Loucy (cell line): ENCODE data around the gene ENTREP3.
"Not testable (repeated sequence)": the region's sequence is repeated elsewhere in the genome, so short reads cannot be mapped to it uniquely, and the experiment has no call there.

Source experiments
- H2AFZ ChIP-seq: fragments of 200-600 bp; sonication (generic); 2 replicates; pipeline ENCODE4 v1.6.0; 2016; ENCODE audit warnings: antibody characterized with exemption, mild to moderate bottlenecking, low read length, moderate library complexity
- H3F3A ChIP-seq: fragments of 200-600 bp; 2 replicates; pipeline ENCODE4 v1.6.0; 2016; ENCODE audit warnings: antibody characterized with exemption, low read depth, mild to moderate bottlenecking
- H3K27me3 ChIP-seq: fragments of 200-600 bp; sonication (generic); 2 replicates; pipeline ENCODE4 v1.6.1; 2014; ENCODE audit warnings: low read length, mild to moderate bottlenecking; ENCODE audit not compliant: insufficient read depth, poor library complexity, severe bottlenecking
- H3K36me3 ChIP-seq: fragments of 200-600 bp; sonication (generic); 2 replicates; pipeline ENCODE4 v1.6.1; 2016; ENCODE audit warnings: low read length; ENCODE audit not compliant: insufficient read depth
- H3K4me1 ChIP-seq: fragments of 200-600 bp; sonication (generic); 2 replicates; pipeline ENCODE4 v1.5.1; 2014; ENCODE audit warnings: low read length, mild to moderate bottlenecking; ENCODE audit not compliant: insufficient read depth, poor library complexity, severe bottlenecking
- H3K4me2 ChIP-seq: fragments of 200-600 bp; sonication (generic); 2 replicates; pipeline ENCODE4 v1.6.0; 2014; ENCODE audit warnings: antibody characterized with exemption, low read length, low read depth, mild to moderate bottlenecking; ENCODE audit not compliant: poor library complexity, severe bottlenecking
- H3K4me3 ChIP-seq: fragments of 200-600 bp; sonication (generic); 2 replicates; pipeline ENCODE4 v1.5.1; 2014; ENCODE audit warnings: low read length, mild to moderate bottlenecking, mixed read lengths; ENCODE audit not compliant: poor library complexity, severe bottlenecking
- H3K79me2 ChIP-seq: fragments of 200-600 bp; sonication (generic); 2 replicates; pipeline ENCODE4 v1.6.1; 2014; ENCODE audit warnings: low read length; ENCODE audit not compliant: insufficient read depth
- H3K9ac ChIP-seq: fragments of 200-600 bp; sonication (generic); 2 replicates; pipeline ENCODE4 v1.6.0; 2014; ENCODE audit warnings: mild to moderate bottlenecking, low read depth, low read length, moderate library complexity; ENCODE audit not compliant: poor library complexity, severe bottlenecking
- H3K9me2 ChIP-seq: fragments of 200-600 bp; sonication (generic); replicated peaks from 2 replicates; pipeline ENCODE4 v1.6.1; 2016; ENCODE audit warnings: low read depth, low read length, mixed read lengths
- H3K9me3 ChIP-seq: fragments of 200-600 bp; sonication (generic); 2 replicates; pipeline ENCODE4 v1.6.1; 2014; ENCODE audit warnings: mild to moderate bottlenecking, antibody characterized with exemption, low read length, low read depth; ENCODE audit not compliant: insufficient read depth
- H4K20me1 ChIP-seq: fragments of 200-600 bp; sonication (generic); 2 replicates; pipeline ENCODE4 v1.6.0; 2014; ENCODE audit warnings: antibody characterized with exemption, low read length, mild to moderate bottlenecking; ENCODE audit not compliant: insufficient read depth, poor library complexity, severe bottlenecking
- EZH2phosphoT487 ChIP-seq: fragments of 200-600 bp; IDR thresholded peaks from 2 replicates; pipeline ENCODE4 v1.6.1; 2018; ENCODE audit warnings: antibody characterized with exemption, mild to moderate bottlenecking, moderate library complexity, borderline replicate concordance
- TF ChIP-seq, protein P1 (sequence below): fragments of 200-600 bp; sonication (generic); conservative IDR thresholded peaks from 2 replicates; pipeline ENCODE4 v1.5.1; 2014; ENCODE audit warnings: mild to moderate bottlenecking, antibody characterized with exemption, low read length

Gene ENTREP3

GRCh38 chr1:155241841-155242264, 13.4 kb downstream of the ENTREP3 start:
- H3K9ac ChIP-seq = peak overlapping the region; percentile 29
- H3K4me2 ChIP-seq = peak overlapping the region; percentile 90
- H3K9me2 ChIP-seq = no peaks in the 10 kb centered on the region
- TF ChIP-seq, protein P1, sequence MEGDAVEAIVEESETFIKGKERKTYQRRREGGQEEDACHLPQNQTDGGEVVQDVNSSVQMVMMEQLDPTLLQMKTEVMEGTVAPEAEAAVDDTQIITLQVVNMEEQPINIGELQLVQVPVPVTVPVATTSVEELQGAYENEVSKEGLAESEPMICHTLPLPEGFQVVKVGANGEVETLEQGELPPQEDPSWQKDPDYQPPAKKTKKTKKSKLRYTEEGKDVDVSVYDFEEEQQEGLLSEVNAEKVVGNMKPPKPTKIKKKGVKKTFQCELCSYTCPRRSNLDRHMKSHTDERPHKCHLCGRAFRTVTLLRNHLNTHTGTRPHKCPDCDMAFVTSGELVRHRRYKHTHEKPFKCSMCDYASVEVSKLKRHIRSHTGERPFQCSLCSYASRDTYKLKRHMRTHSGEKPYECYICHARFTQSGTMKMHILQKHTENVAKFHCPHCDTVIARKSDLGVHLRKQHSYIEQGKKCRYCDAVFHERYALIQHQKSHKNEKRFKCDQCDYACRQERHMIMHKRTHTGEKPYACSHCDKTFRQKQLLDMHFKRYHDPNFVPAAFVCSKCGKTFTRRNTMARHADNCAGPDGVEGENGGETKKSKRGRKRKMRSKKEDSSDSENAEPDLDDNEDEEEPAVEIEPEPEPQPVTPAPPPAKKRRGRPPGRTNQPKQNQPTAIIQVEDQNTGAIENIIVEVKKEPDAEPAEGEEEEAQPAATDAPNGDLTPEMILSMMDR = no peak
- no peak for TF ChIP-seq EZH2phosphoT487
- H4K20me1 ChIP-seq = no peaks in the 10 kb centered on the region
- H3K36me3 ChIP-seq = no peaks in the 10 kb centered on the region
- H3K79me2 ChIP-seq = peaks cover 24% of the 10 kb centered on the region
- no peak overlapping the region for H2AFZ ChIP-seq
- H3K27me3 ChIP-seq = no peaks in the 10 kb centered on the region
- H3K9me3 ChIP-seq = no peaks in the 10 kb centered on the region
- H3K4me3 ChIP-seq = peak overlapping the region; percentile 76
- peaks cover 29% of the 10 kb centered on the region for H3K4me1 ChIP-seq
- H3F3A ChIP-seq = 0 out of 2 replicates have a peak, but pooled peaks cover 4% of the 10 kb centered on the region

DNA sequence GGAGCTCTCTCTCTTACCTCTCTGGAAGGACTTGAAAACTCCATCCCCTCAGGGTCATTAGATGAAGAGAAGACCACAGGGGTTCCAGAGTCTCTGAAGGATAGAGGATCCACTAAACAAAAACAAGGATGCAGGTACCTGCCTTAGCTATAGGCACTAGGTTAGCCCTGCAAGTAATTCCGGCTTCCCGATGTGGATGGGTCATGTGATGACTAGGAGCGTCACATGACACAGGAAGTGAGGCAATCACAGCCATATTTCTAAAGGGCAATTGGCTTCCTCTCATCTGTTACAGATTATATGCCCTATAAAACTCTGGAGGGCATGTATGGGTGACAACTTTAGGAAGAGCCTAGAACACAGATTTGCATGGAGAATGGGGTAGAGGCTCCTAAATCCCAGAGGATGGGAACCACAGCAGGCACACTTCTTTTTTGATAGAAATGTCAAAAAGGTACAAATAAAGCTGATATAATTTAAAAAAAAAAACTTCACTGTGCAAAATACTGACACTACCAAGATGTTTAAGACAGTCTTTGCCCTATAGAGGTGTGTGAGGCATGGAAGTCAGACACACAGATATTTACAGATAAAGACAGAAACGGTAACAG, 14.1 kb downstream of the ENTREP3 start:
- Histone ChIP-seq H3K36me3 (no peaks in the 10 kb centered on the region), H3K9ac (peak overlapping the region; percentile 56), H2AFZ (no peak overlapping the region), H3K9me2 (no peaks in the 10 kb centered on the region), H3K27me3 (no peaks in the 10 kb centered on the region), H3K79me2 (peaks cover 24% of the 10 kb centered on the region), H4K20me1 (no peaks in the 10 kb centered on the region), H3K4me3 (peak overlapping the region; percentile 76), H3K9me3 (no peaks in the 10 kb centered on the region), H3K4me1 (peaks cover 29% of the 10 kb centered on the region), H3K4me2 (peak overlapping the region; percentile 90), H3F3A (0 out of 2 replicates have a peak, but pooled peaks cover 4% of the 10 kb centered on the region)
- TF ChIP-seq EZH2phosphoT487 = no peak
- TF ChIP-seq, protein P1 = no peak

- peaks cover 6% of the 10 kb centered on the region for H3K4me1 ChIP-seq
- H3K9me2 ChIP-seq = no peaks in the 10 kb centered on the region
- no peaks in the 10 kb centered on the region for H3K27me3 ChIP-seq
- TF ChIP-seq, protein P1 = no peak
- no peak for TF ChIP-seq EZH2phosphoT487
- H3K79me2 ChIP-seq = no peaks in the 10 kb centered on the region
- H3K4me3 ChIP-seq = no peak overlapping the region
- H3K9me3 ChIP-seq = no peaks in the 10 kb centered on the region
- H3F3A ChIP-seq = no peaks in the 10 kb centered on the region
- H4K20me1 ChIP-seq = no peaks in the 10 kb centered on the region
- H3K36me3 ChIP-seq = no peaks in the 10 kb centered on the region
- no peak overlapping the region for H3K9ac ChIP-seq
- H3K4me2 ChIP-seq = no peak overlapping the region
- no peak overlapping the region for H2AFZ ChIP-seq
Measured at GRCh38 chr1:155236451-155236850, 18.8 kb downstream of the ENTREP3 start.

- H2AFZ ChIP-seq, H3K4me2 ChIP-seq, H3F3A ChIP-seq, H3K4me3 ChIP-seq, H4K20me1 ChIP-seq, H3K9ac ChIP-seq, H3K27me3 ChIP-seq, H3K9me3 ChIP-seq, H3K9me2 ChIP-seq, H3K4me1 ChIP-seq, H3K36me3 ChIP-seq, H3K79me2 ChIP-seq: not testable (repeated sequence)
Measured at GRCh38 chr1:155235375-155235774, 19.9 kb downstream of the ENTREP3 start.

GRCh38 chr1:155233502-155233901, 21.8 kb downstream of the ENTREP3 start:
- H3K4me3 ChIP-seq, H2AFZ ChIP-seq, H4K20me1 ChIP-seq, H3K79me2 ChIP-seq, H3K9ac ChIP-seq, H3K4me2 ChIP-seq, H3K9me2 ChIP-seq, H3K27me3 ChIP-seq, H3F3A ChIP-seq, H3K9me3 ChIP-seq, H3K4me1 ChIP-seq, H3K36me3 ChIP-seq: not testable (repeated sequence)
